Smooth muscle cell (in vitro differentiated cells): ENCODE data around the gene RPTOR. TPM values are rescaled to one million over a fixed set of nuclear protein-coding genes. Genes with fewer than 3 reads are reported as not detected.

Source experiments
- DNase-seq: peaks from one replicate; lab custom pipeline; 2025; ENCODE audit not compliant: unreplicated experiment; lab: John Stamatoyannopoulos, UW
- H2AFZ ChIP-seq: fragments of 200-600 bp; sonication (generic); 2 replicates; pipeline ENCODE4 v1.6.0; 2016; ENCODE audit warnings: antibody characterized with exemption, low read depth, mild to moderate bottlenecking
- H3F3A ChIP-seq: fragments of 200-600 bp; sonication (generic); 2 replicates; pipeline ENCODE4 v1.6.0; 2017; ENCODE audit warnings: antibody characterized with exemption, low read depth
- H3K27ac ChIP-seq: fragments of 200-600 bp; sonication (generic); 2 replicates; pipeline ENCODE4 v1.5.1; 2016; ENCODE audit warnings: low read depth, mild to moderate bottlenecking
- H3K27me3 ChIP-seq: fragments of 200-600 bp; sonication (generic); 2 replicates; pipeline ENCODE4 v1.6.1; 2016; ENCODE audit warnings: low read depth, mild to moderate bottlenecking
- H3K36me3 ChIP-seq: fragments of 200-600 bp; sonication (generic); 2 replicates; pipeline ENCODE4 v1.5.1; 2016; ENCODE audit warnings: low read depth
- H3K4me1 ChIP-seq: fragments of 200-600 bp; sonication (generic); 2 replicates; pipeline ENCODE4 v1.5.1; 2016; ENCODE audit warnings: low read depth
- H3K4me2 ChIP-seq: fragments of 200-600 bp; sonication (generic); 2 replicates; pipeline ENCODE4 v1.6.0; 2016; ENCODE audit warnings: mild to moderate bottlenecking
- H3K4me3 ChIP-seq: fragments of 200-600 bp; sonication (generic); 2 replicates; pipeline ENCODE4 v1.5.1; 2016; ENCODE audit warnings: mild to moderate bottlenecking
- H3K79me2 ChIP-seq: fragments of 200-600 bp; sonication (generic); 2 replicates; pipeline ENCODE4 v1.6.0; 2016; ENCODE audit warnings: low read depth, mild to moderate bottlenecking
- H3K9ac ChIP-seq: fragments of 200-600 bp; sonication (generic); 2 replicates; pipeline ENCODE4 v1.6.0; 2016; ENCODE audit warnings: low read depth
- H3K9me3 ChIP-seq: fragments of 200-600 bp; sonication (generic); replicated peaks from 2 replicates; pipeline ENCODE4 v1.5.1; 2016; ENCODE audit warnings: low read depth
- H4K20me1 ChIP-seq: fragments of 200-600 bp; sonication (generic); 2 replicates; pipeline ENCODE4 v1.6.0; 2016; ENCODE audit warnings: low read depth
- WGBS: methylation state at CpG from one replicate; pipeline ENCODE4 v1.1.7; 2016; ENCODE audit warnings: low lambda C conversion rate; 5-methylcytosine and 5-hydroxymethylcytosine counted together
- polyA plus RNA-seq: library from polyadenylated mRNA; unstranded; fragments of >200 nt; fragmentation: Nextera tagmentation; extraction: Ambion mirVana; gene quantifications from 2 replicates; pipeline ENCODE4 v1.2.1, GENCODE V29; 2016
- total RNA-seq: library from RNA; depleted of rRNA; stranded (reverse); fragments of >200 nt; gene quantifications from 2 replicates; pipeline ENCODE4 v1.2.3, GENCODE V29; 2014
- TF ChIP-seq, protein P1 (sequence below): fragments of 200-600 bp; sonication (generic); IDR thresholded peaks from 2 replicates; pipeline ENCODE4 v1.5.1; 2017; ENCODE audit warnings: borderline replicate concordance, mild to moderate bottlenecking, antibody characterized with exemption; ENCODE audit not compliant: insufficient read depth, poor library complexity, severe bottlenecking

Gene RPTOR
- total and polyA plus RNA-seq, 2 experiments from 2014 or later, result 10.6 to 12.2 TPM

DNA sequence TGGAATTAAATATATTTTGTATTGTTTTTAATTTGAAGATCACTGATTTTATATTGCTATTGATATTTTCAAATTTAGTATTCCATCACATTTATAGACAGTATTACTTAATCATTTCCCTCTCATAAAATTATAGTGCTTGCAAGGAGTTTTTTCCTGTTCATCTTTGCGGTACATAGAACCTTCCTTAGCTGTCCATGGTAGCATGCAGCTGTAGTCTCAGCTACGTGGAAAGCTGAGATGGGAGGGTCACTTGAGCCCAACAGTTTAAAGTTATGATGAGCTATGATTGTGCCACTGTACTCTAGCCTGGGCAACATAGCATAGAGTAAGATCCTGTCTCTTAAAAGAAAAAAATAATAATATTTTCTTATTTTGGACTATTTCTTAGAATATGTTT is 231.2 kb downstream of the RPTOR start:
- 84% methylated on average over 2 of the region's 2 CpGs for WGBS
- Histone ChIP-seq H4K20me1 (no peaks in the 10 kb centered on the region), H3K36me3 (no peaks in the 10 kb centered on the region)

DNA sequence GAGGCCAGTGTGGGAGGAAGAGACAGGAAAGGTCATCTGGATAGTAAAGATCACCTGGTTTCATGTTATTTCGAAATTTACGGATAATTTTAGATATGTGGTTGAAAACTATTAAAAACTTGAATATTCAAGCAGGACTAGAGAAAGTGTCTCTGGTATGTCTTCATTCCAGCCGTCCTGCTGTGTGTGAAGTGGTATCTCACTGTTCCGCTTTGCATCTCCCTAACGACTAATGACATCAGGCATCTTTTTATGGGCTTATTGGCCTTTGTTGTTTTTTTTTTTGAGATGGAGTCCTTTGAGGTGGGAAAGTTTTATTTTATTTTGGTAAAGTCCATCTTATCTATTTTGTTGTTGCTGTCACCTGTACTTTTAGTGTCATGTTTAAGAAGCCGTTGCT is 232.6 kb downstream of the RPTOR start:
- Histone ChIP-seq H3K79me2 (no peaks in the 10 kb centered on the region), H3K4me2 (no peak overlapping the region), H2AFZ (no peak overlapping the region), H3K36me3 (no peaks in the 10 kb centered on the region), H4K20me1 (no peaks in the 10 kb centered on the region), H3K9ac (no peak overlapping the region), H3K27ac (no peak overlapping the region), H3K9me3 (no peaks in the 10 kb centered on the region), H3K4me1 (peaks cover 23% of the 10 kb centered on the region), H3F3A (peaks cover 15% of the 10 kb centered on the region), H3K27me3 (no peaks in the 10 kb centered on the region), H3K4me3 (no peak overlapping the region)
- WGBS, result 82% methylated on average over 6 of the region's 6 CpGs
- TF ChIP-seq, protein P1, sequence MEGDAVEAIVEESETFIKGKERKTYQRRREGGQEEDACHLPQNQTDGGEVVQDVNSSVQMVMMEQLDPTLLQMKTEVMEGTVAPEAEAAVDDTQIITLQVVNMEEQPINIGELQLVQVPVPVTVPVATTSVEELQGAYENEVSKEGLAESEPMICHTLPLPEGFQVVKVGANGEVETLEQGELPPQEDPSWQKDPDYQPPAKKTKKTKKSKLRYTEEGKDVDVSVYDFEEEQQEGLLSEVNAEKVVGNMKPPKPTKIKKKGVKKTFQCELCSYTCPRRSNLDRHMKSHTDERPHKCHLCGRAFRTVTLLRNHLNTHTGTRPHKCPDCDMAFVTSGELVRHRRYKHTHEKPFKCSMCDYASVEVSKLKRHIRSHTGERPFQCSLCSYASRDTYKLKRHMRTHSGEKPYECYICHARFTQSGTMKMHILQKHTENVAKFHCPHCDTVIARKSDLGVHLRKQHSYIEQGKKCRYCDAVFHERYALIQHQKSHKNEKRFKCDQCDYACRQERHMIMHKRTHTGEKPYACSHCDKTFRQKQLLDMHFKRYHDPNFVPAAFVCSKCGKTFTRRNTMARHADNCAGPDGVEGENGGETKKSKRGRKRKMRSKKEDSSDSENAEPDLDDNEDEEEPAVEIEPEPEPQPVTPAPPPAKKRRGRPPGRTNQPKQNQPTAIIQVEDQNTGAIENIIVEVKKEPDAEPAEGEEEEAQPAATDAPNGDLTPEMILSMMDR, result no peak
- DNase-seq, result no peak

More for the DNA sequence above, 231.2 kb downstream of the RPTOR start:
- Histone ChIP-seq H3K79me2 (no peaks in the 10 kb centered on the region), H3F3A (peaks cover 15% of the 10 kb centered on the region), H3K4me3 (no peak overlapping the region), H3K27ac (no peak overlapping the region), H3K9ac (no peak overlapping the region), H3K4me2 (no peak overlapping the region), H3K27me3 (no peaks in the 10 kb centered on the region), H3K9me3 (no peaks in the 10 kb centered on the region), H3K4me1 (peaks cover 19% of the 10 kb centered on the region), H2AFZ (no peak overlapping the region)
- TF ChIP-seq, protein P1, result no peak
- no peak for DNase-seq

DNA sequence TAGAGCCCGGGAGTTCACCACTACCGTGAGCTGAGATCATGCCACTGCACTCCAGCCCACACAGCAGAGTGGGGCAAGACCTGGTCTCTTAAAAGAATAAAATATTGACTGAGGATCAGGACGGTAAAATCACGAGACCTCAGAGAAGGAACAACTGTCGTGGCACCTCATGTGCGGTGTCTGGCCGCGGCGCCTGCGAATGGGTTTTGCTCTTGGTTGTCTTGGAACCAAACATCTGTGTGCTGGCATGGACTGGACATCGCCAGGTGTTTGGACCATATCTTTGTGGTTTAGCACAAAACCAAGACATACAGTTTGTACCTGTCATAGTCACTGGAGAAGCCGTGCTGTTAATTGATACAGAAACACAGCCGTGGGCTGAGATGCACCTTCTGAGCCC is 234.1 kb downstream of the RPTOR start:
- peaks cover 32% of the 10 kb centered on the region for H3K4me1 ChIP-seq
- peaks cover 15% of the 10 kb centered on the region for H3F3A ChIP-seq
- no peak for DNase-seq
- H2AFZ ChIP-seq, result no peak overlapping the region
- H3K9ac ChIP-seq, result no peak overlapping the region
- H3K79me2 ChIP-seq, result no peaks in the 10 kb centered on the region
- 94% methylated on average over 13 of the region's 13 CpGs for WGBS
- H3K9me3 ChIP-seq, result no peaks in the 10 kb centered on the region
- no peak overlapping the region for H3K27ac ChIP-seq
- TF ChIP-seq, protein P1, result no peak
- no peak overlapping the region for H3K4me3 ChIP-seq
- no peaks in the 10 kb centered on the region for H3K36me3 ChIP-seq
- H4K20me1 ChIP-seq, result no peaks in the 10 kb centered on the region
- H3K4me2 ChIP-seq, result no peak overlapping the region
- no peaks in the 10 kb centered on the region for H3K27me3 ChIP-seq

DNA sequence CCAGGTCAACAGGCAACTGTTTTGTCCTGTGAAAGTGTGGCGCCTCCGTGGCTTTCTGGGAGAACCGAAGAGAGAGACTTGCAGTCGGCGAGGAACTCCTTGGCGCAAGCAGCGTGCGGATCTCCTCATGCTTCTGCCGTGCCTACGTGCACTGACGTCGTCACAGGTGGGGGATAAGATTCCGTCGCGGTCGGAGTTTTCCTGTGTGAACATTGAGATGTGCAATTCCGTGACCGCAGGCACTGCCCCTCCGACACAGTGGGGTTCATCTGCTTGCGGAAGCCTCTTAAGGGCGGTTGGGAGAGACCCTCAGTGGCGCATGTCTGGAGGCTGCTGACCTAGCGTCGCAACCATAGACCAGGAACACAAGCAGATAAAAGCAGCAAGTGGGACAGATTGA is 234.7 kb downstream of the RPTOR start:
- Histone ChIP-seq H3F3A (peaks cover 13% of the 10 kb centered on the region), H4K20me1 (no peaks in the 10 kb centered on the region), H3K4me3 (no peak overlapping the region), H3K36me3 (no peaks in the 10 kb centered on the region), H3K4me2 (peak overlapping the region; percentile 75), H3K27ac (peak overlapping the region; percentile 76), H2AFZ (no peak overlapping the region), H3K79me2 (no peaks in the 10 kb centered on the region), H3K27me3 (no peaks in the 10 kb centered on the region), H3K4me1 (peaks cover 29% of the 10 kb centered on the region), H3K9ac (no peak overlapping the region), H3K9me3 (no peaks in the 10 kb centered on the region)
- 94% methylated on average over 24 of the region's 24 CpGs for WGBS
- TF ChIP-seq, protein P1, result no peak
- DNase-seq, result no peak
